T-helper 2 cell treated with Interferon-gamma antibody and Interleukin-4, amounts not matched to agents 5 μg/mL and 100 μg/mL, for 36 hours (primary cell): ENCODE data around the gene SHLD1.
A peak's percentile ranks its signal among the peaks of the same experiment; 100 is the strongest.

ENCODE experiments used
- DNase-seq: peaks from one replicate; pipeline ENCODE4 v3.0.0; 2021; ENCODE audit warnings: low spot score
- H3K27ac Mint-ChIP-seq: one replicate; pipeline ENCODE4 v1.8.0; 2021; ENCODE audit warnings: mild to moderate bottlenecking, mixed read lengths
- H3K27me3 Mint-ChIP-seq: one replicate; pipeline ENCODE4 v1.8.0; 2021; ENCODE audit warnings: low read depth, mixed read lengths
- H3K36me3 Mint-ChIP-seq: one replicate; pipeline ENCODE4 v1.8.0; 2021; ENCODE audit warnings: low read depth, mixed read lengths
- H3K4me1 Mint-ChIP-seq: one replicate; pipeline ENCODE4 v1.8.0; 2021; ENCODE audit warnings: low read depth, mixed read lengths
- H3K4me3 Mint-ChIP-seq: one replicate; pipeline ENCODE4 v1.8.0; 2022; ENCODE audit warnings: mild to moderate bottlenecking, moderate library complexity, mixed read lengths
- H3K9me3 Mint-ChIP-seq: one replicate; pipeline ENCODE4 v1.8.0; 2021; ENCODE audit warnings: mixed read lengths

SHLD1 gene

GRCh38 chr20:5829241-5829809 is 79.1 kb downstream of the SHLD1 start:
- Mint-ChIP-seq H3K36me3 (peaks cover 3% of the 10 kb centered on the region), H3K9me3 (no peaks in the 10 kb centered on the region), H3K4me3 (no peak overlapping the region), H3K4me1 (peaks cover 15% of the 10 kb centered on the region), H3K27ac (no peak overlapping the region), H3K27me3 (no peaks in the 10 kb centered on the region)
- DNase-seq: no peak

DNA sequence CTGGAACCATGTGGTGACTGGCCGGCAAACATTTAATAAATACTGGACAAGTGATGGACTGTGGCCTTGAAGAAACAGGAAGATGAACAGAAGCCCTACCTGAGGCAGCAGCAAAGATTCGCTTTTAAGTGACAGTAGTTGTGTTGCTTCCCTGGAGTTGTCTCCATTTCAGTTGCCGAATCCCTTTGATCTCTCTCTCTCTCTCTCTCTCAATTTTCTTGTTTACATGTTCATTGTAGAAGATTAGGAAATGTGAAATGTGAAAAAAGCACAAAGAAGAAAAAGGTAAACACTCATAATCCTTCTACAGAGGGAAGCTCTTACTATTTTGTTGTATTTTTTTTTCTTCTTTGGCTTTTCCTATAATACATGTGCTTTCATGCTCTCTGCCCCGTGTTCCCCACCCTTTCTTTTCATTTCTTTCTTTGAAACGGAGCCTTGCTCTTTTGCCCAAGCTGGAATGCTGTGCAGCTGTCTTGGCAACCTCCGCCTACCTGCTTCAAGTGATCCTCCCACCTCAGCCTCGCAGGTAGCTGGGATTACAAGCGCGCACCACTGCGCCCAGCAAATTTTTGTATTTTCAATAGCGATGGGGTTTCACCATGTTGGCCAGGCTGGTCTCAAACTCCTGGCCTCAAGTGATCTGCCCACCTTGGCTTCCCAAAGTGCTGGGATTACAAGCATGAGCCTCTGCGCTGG is 81.5 kb downstream of the SHLD1 start:
- no peak overlapping the region for H3K4me3 Mint-ChIP-seq
- no peak for DNase-seq
- H3K27ac Mint-ChIP-seq: no peak overlapping the region
- H3K36me3 Mint-ChIP-seq: peaks cover 3% of the 10 kb centered on the region
- peaks cover 22% of the 10 kb centered on the region for H3K4me1 Mint-ChIP-seq
- no peaks in the 10 kb centered on the region for H3K27me3 Mint-ChIP-seq
- H3K9me3 Mint-ChIP-seq: no peaks in the 10 kb centered on the region

DNA sequence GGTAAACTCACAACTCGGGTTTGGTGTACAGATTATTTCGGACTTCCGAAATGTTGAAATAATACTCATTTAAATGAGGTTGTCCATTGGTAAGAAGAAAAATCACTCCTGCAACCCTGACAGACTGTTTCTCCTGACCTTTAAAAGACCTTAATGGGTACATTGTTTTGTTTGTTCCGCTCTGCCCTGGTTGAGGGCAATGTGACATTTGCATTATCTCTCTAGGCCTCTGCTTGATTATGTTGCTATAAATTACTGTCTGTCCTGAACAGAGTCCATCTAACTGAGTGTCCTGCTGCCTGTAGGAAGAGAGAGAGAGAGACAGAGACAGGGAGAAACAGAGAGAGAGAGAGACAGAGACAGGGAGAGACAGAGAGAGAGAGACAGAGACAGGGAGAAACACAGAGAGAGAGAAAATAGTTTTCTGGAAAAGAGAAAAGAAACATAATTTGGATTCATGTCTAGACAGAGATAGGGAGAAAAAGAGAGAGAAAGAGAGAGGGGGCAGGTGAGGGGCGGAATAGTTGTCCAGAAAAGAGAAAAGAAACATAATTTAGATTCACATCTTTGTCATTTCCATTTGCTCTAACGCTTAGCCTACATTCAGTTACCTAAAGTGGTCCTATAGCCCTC is 83.2 kb downstream of the SHLD1 start:
- no peak overlapping the region for H3K27ac Mint-ChIP-seq
- peaks cover 3% of the 10 kb centered on the region for H3K36me3 Mint-ChIP-seq
- no peak for DNase-seq
- H3K4me3 Mint-ChIP-seq: no peak overlapping the region
- peaks cover 26% of the 10 kb centered on the region for H3K4me1 Mint-ChIP-seq
- H3K9me3 Mint-ChIP-seq: no peaks in the 10 kb centered on the region
- no peaks in the 10 kb centered on the region for H3K27me3 Mint-ChIP-seq

GRCh38 chr20:5834436-5835005 is 84.3 kb downstream of the SHLD1 start:
- Mint-ChIP-seq H3K4me3 (no peak overlapping the region), H3K4me1 (peaks cover 26% of the 10 kb centered on the region), H3K27ac (no peak overlapping the region), H3K36me3 (peaks cover 3% of the 10 kb centered on the region), H3K27me3 (no peaks in the 10 kb centered on the region), H3K9me3 (no peaks in the 10 kb centered on the region)
- no peak for DNase-seq

DNA sequence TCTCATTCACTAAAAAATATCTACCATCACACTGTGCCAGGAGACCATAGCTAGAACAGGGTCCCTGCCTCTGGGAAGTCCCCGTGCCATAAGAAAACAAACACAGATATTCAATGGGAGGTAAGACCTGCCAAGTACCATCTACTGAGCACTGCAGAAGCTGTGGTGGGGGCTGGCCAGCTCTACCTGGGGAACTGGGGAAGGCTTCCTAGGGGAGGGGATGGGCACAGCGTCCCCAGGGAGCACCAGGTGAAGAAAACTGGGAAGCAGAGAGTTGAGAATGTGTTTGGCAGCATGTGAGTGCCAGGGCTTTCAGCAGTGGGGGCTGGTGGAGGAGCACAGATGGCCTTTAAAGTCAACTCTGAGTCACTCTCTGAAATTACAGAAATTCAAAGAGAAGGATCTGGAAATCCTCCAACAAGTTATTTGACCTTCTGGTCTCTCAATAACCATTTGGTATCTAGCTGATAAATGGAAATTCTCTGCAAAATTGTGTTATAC is 85.2 kb downstream of the SHLD1 start:
- H3K27me3 Mint-ChIP-seq: no peaks in the 10 kb centered on the region
- no peaks in the 10 kb centered on the region for H3K9me3 Mint-ChIP-seq
- no peak for DNase-seq
- H3K4me3 Mint-ChIP-seq: peak overlapping the region; percentile 50
- peaks cover 26% of the 10 kb centered on the region for H3K4me1 Mint-ChIP-seq
- peaks cover 3% of the 10 kb centered on the region for H3K36me3 Mint-ChIP-seq
- peak overlapping the region; percentile 67 for H3K27ac Mint-ChIP-seq

GRCh38 chr20:5835871-5836270 is 85.7 kb downstream of the SHLD1 start:
- H3K36me3 Mint-ChIP-seq: peaks cover 3% of the 10 kb centered on the region
- peaks cover 26% of the 10 kb centered on the region for H3K4me1 Mint-ChIP-seq
- no peaks in the 10 kb centered on the region for H3K27me3 Mint-ChIP-seq
- DNase-seq: no peak
- peak overlapping the region; percentile 50 for H3K4me3 Mint-ChIP-seq
- H3K27ac Mint-ChIP-seq: peak overlapping the region; percentile 67
- no peaks in the 10 kb centered on the region for H3K9me3 Mint-ChIP-seq

DNA sequence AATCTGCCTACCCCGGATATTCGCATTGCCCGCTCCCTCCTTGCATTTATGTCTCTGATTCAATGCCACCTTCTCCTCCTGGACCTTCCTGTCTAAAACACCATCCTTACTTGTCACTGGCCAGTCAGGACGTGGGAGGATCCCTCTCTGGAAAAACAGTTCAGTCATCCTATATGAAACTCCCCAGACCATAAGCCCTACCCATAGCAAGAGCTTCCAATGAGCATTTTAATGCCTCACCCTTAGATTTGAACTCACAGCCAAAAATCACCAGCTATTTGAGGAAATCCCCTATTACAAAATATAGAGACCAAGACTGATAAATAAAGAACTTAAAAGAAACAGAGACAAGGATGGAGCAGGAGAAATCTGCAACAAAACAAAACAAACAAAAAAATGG is 86.4 kb downstream of the SHLD1 start:
- no peaks in the 10 kb centered on the region for H3K27me3 Mint-ChIP-seq
- peak overlapping the region; percentile 50 for H3K4me3 Mint-ChIP-seq
- peaks cover 3% of the 10 kb centered on the region for H3K36me3 Mint-ChIP-seq
- DNase-seq: no peak
- H3K4me1 Mint-ChIP-seq: peaks cover 26% of the 10 kb centered on the region
- H3K9me3 Mint-ChIP-seq: no peaks in the 10 kb centered on the region
- H3K27ac Mint-ChIP-seq: peak overlapping the region; percentile 67

DNA sequence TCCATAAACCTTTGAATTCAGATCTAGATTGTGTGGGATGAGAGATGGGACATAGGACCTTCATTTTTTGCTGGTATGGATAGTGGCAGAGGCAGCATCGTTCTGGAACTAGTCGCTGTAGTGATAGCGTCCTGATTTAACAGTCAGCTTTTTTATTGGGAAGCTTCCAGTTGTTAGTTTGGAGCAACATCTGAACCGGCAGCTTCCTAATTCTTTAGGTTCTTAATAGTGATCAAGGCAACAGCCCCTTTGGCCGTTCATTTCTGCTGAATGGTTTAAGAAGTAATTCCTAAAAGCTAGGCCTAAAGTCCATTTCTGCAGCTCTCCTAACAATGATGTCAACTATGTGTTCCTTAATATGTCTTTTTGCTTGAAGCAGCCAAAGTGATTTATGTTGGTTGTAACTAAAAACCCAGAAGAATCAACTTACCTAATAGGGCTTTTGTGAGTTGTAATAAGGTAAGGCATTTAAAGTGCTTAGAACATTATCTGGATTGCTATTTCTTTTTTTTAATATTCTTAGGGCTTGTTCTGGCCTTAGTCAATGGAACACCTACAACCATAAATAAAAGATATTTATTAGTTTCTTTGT is 90.3 kb downstream of the SHLD1 start:
- no peak overlapping the region for H3K27ac Mint-ChIP-seq
- no peak for DNase-seq
- peaks cover 6% of the 10 kb centered on the region for H3K9me3 Mint-ChIP-seq
- no peaks in the 10 kb centered on the region for H3K27me3 Mint-ChIP-seq
- no peaks in the 10 kb centered on the region for H3K36me3 Mint-ChIP-seq
- H3K4me1 Mint-ChIP-seq: peaks cover 53% of the 10 kb centered on the region
- no peak overlapping the region for H3K4me3 Mint-ChIP-seq

DNA sequence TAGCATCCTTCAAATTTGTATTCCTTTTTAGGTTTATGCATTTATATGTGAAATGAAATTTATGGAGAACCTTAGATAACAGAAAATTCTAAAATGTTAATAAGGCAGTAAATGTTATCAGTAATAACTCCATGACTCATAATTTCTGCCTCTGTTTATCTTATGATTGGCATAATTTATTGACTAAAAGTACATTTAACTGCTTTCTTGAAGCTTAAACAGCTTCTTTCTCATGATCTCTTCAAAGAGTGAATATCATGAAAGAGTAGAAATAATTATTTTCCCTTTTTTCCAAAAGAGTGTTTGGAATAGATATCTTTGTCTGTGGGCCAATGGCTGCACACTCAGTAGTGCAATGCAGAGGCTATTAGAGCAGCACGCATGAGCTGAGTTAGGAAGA is 91.3 kb downstream of the SHLD1 start:
- Mint-ChIP-seq H3K9me3 (peaks cover 6% of the 10 kb centered on the region), H3K4me3 (no peak overlapping the region), H3K27me3 (no peaks in the 10 kb centered on the region), H3K36me3 (no peaks in the 10 kb centered on the region), H3K4me1 (peaks cover 53% of the 10 kb centered on the region), H3K27ac (no peak overlapping the region)
- DNase-seq: no peak

GRCh38 chr20:5842465-5842864 is 92.3 kb downstream of the SHLD1 start:
- Mint-ChIP-seq H3K27ac (no peak overlapping the region), H3K4me3 (peak overlapping the region; percentile 28), H3K27me3 (no peaks in the 10 kb centered on the region), H3K9me3 (peaks cover 6% of the 10 kb centered on the region), H3K4me1 (peaks cover 51% of the 10 kb centered on the region), H3K36me3 (no peaks in the 10 kb centered on the region)
- no peak for DNase-seq

- Mint-ChIP-seq H3K36me3 (no peaks in the 10 kb centered on the region), H3K4me1 (peaks cover 51% of the 10 kb centered on the region), H3K27ac (peak overlapping the region; percentile 49), H3K27me3 (no peaks in the 10 kb centered on the region), H3K9me3 (peaks cover 6% of the 10 kb centered on the region), H3K4me3 (peak overlapping the region; percentile 28)
- no peak for DNase-seq
Measured at GRCh38 chr20:5843054-5843592, 92.9 kb downstream of the SHLD1 start.

- Mint-ChIP-seq H3K27me3 (no peaks in the 10 kb centered on the region), H3K9me3 (peaks cover 6% of the 10 kb centered on the region), H3K4me1 (peaks cover 59% of the 10 kb centered on the region), H3K36me3 (no peaks in the 10 kb centered on the region), H3K27ac (peak overlapping the region; percentile 83), H3K4me3 (peak overlapping the region; percentile 72)
- peak; percentile 85 for DNase-seq
Measured at GRCh38 chr20:5844063-5844681, 94.0 kb downstream of the SHLD1 start.
